ENCODE measurements around the gene TUB. TPM values are rescaled to one million over a fixed set of nuclear protein-coding genes. Genes with fewer than 3 reads are reported as not detected.

The TUB gene
- polyA plus RNA-seq, 1 of the 3 experiments (the other 2 are of a cell fraction): 11.3 TPM

DNA sequence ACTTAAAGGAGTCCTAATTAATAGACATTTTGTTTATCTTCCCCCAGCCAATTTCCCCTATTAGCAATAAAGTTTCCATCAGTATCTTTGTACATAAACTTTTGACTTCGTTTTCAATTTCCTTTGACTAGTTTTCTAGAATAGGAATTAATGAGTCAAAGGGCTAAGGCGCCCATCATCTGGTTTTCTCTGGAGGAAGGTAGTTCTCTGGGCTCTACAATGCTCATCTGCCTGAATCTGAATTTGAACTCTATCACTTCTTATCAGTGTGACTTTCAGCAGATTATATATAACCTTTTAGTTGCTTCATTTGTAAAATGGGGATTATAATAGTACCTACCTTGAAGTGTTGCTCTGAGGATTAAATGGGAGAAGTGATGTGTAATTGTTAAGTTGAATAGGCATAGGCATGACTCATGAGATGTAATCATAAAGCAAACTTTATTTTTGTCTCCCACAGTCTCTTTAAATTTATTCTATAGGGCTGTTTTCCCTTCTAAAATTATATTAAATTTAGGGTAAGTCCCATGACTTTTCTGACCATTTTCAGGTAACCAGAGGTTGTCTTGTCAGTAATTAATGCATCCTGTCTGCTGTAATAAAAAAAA, 5.8 kb upstream of the TUB start:
- no peak overlapping the region for H3K4me3 ChIP-seq (ENCODE audit: low read depth in 2 of 2, low read length in 1 of 2)
- H3K4me2 ChIP-seq: peak overlapping the region; percentile 42; the same call in 1 of the 2 replicates
- TF ChIP-seq RCOR1 (IDR thresholded peaks at IDR 0.05; ENCODE audit: low read length): no peak
- H3K79me2 ChIP-seq (ENCODE audit: insufficient read depth): no peaks in the 10 kb centered on the region
- no peak overlapping the region for H3K9ac ChIP-seq
- H3K36me3 ChIP-seq (replicated peaks in 1 of 2; ENCODE audit: control insufficient read depth in 1 of 2, insufficient read depth in 2 of 2, low read length in 1 of 2): no peaks in the 10 kb centered on the region
- no peaks in the 10 kb centered on the region for H4K20me1 ChIP-seq (ENCODE audit: insufficient read depth)
- no peak overlapping the region for H2AFZ ChIP-seq (ENCODE audit: low read depth)
- H3K9me2 ChIP-seq: no peaks in the 10 kb centered on the region
- H3K27ac ChIP-seq (ENCODE audit: low read depth in 2 of 2, low read length in 1 of 2): peak overlapping the region in 1 of 2 experiments; percentile 25; a peak in 1 of 4 replicates
- H3K4me1 ChIP-seq (ENCODE audit: control insufficient read depth in 1 of 2, insufficient read depth in 2 of 2, low read depth in 1 of 2, low read length in 1 of 2): peaks cover 8 to 10% of the 10 kb centered on the region in 2 experiments
- DNase-seq: no peak
- H3K9me3 ChIP-seq: no peaks in the 10 kb centered on the region
- ChIA-PET POLR2A (no interaction called here), CTCF (interaction anchor here (1.2 to 6.8 kb wide), 3 partner anchors 16 to 69 kb away, joined by 4 to 75 read pairs (median 32); no protein-coding TSS in a partner anchor)
- no peaks in the 10 kb centered on the region; the same call in 1 of the 2 replicates for H3K27me3 ChIP-seq (ENCODE audit: insufficient read depth)
- H3F3A ChIP-seq (replicated peaks; ENCODE audit: insufficient read depth): peaks cover 18% of the 10 kb centered on the region
- 42% methylated on average over 2 of the region's 2 CpGs for WGBS (ENCODE audit: low lambda C conversion rate)

- no peak overlapping the region for H2AFZ ChIP-seq (ENCODE audit: low read depth)
- H3K27me3 ChIP-seq (ENCODE audit: insufficient read depth): no peaks in the 10 kb centered on the region
- ChIA-PET POLR2A (no interaction called here), CTCF (interaction anchor here (0.6 to 26.8 kb wide), 7 partner anchors 8 to 73 kb away, joined by 3 to 620 read pairs (median 12); no protein-coding TSS in a partner anchor)
- H3K4me1 ChIP-seq (ENCODE audit: control insufficient read depth in 1 of 2, insufficient read depth in 2 of 2, low read depth in 1 of 2, low read length in 1 of 2): peaks cover 22 to 35% of the 10 kb centered on the region in 2 experiments; a peak in 3 of 4 replicates
- no peaks in the 10 kb centered on the region for H3K36me3 ChIP-seq (replicated peaks in 1 of 2; ENCODE audit: control insufficient read depth in 1 of 2, insufficient read depth in 2 of 2, low read length in 1 of 2)
- H3K9ac ChIP-seq: no peak overlapping the region
- H3K4me2 ChIP-seq: no peak overlapping the region
- no peak for TF ChIP-seq USF1 (IDR thresholded peaks at IDR 0.05; ENCODE audit: borderline replicate concordance, low read depth)
- TF ChIP-seq TCF12 (IDR thresholded peaks at IDR 0.05): no peak
- no peak for TF ChIP-seq POLR2AphosphoS5 (IDR thresholded peaks at IDR 0.05; ENCODE audit: low read depth, low read length)
- TF ChIP-seq FOSL2 (IDR thresholded peaks at IDR 0.05; ENCODE audit: borderline replicate concordance, low read depth): no peak
- no peak for TF ChIP-seq ELF1 (IDR thresholded peaks at IDR 0.05)
- no peak for TF ChIP-seq CHD2 (IDR thresholded peaks at IDR 0.05; ENCODE audit: low read length, partially characterized antibody)
- TF ChIP-seq REST (IDR thresholded peaks at IDR 0.05; ENCODE audit: low read depth, low read length): no peak
- TF ChIP-seq JUND (IDR thresholded peaks at IDR 0.05): no peak
- TF ChIP-seq, protein P1, sequence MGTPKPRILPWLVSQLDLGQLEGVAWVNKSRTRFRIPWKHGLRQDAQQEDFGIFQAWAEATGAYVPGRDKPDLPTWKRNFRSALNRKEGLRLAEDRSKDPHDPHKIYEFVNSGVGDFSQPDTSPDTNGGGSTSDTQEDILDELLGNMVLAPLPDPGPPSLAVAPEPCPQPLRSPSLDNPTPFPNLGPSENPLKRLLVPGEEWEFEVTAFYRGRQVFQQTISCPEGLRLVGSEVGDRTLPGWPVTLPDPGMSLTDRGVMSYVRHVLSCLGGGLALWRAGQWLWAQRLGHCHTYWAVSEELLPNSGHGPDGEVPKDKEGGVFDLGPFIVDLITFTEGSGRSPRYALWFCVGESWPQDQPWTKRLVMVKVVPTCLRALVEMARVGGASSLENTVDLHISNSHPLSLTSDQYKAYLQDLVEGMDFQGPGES (IDR thresholded peaks at IDR 0.05; ENCODE audit: low read depth, low read length): no peak
- H3K9me2 ChIP-seq: no peaks in the 10 kb centered on the region
- no peaks in the 10 kb centered on the region for H3K79me2 ChIP-seq (ENCODE audit: insufficient read depth)
- DNase-seq: no peak
- WGBS (ENCODE audit: low lambda C conversion rate): 84% methylated on average over 4 of the region's 4 CpGs
- H3F3A ChIP-seq (replicated peaks; ENCODE audit: insufficient read depth): peaks cover 14% of the 10 kb centered on the region
- no peak overlapping the region for H3K27ac ChIP-seq (ENCODE audit: low read depth in 2 of 2, low read length in 1 of 2)
- no peak overlapping the region for H3K4me3 ChIP-seq (ENCODE audit: low read depth in 2 of 2, low read length in 1 of 2)
- no peaks in the 10 kb centered on the region for H3K9me3 ChIP-seq
- 0 out of 2 replicates have a peak, but pooled peaks cover 7% of the 10 kb centered on the region for H4K20me1 ChIP-seq (ENCODE audit: insufficient read depth)
Measured at GRCh38 chr11:8079111-8079675, 1.8 kb upstream of the TUB start.

Data from SK-N-SH (cell line).